GM23338 (cell line): ENCODE data around the gene GRM5. TPM values are rescaled to one million over a fixed set of nuclear protein-coding genes. Genes with fewer than 3 reads are reported as not detected.

ENCODE experiments used
- ATAC-seq: fragments of 200-7000 bp; cut with Tn5 transposase; 3 replicates; pipeline ENCODE4 v1.9.1; 2020
- DNase-seq: peaks from one replicate; pipeline ENCODE4 v3.0.0-alpha.2; 2015; ENCODE audit warnings: low spot score
- H2AFZ ChIP-seq: fragments of 200-600 bp; sonication (generic); 2 replicates; pipeline ENCODE4 v1.8.0; 2016; ENCODE audit warnings: antibody characterized with exemption, mild to moderate bottlenecking, moderate library complexity
- H3F3A ChIP-seq: fragments of 200-600 bp; sonication (generic); replicated peaks from 2 replicates; pipeline ENCODE4 v1.8.0; 2017; ENCODE audit warnings: antibody characterized with exemption, mixed run types, low read depth
- H3K27ac ChIP-seq: fragments of 200-600 bp; sonication (generic); 2 replicates; pipeline ENCODE4 v1.6.1; 2016; ENCODE audit warnings: low read depth
- H3K27me3 ChIP-seq: fragments of 200-600 bp; sonication (generic); 2 replicates; pipeline ENCODE4 v1.8.0; 2016; ENCODE audit warnings: mild to moderate bottlenecking, mixed run types, moderate library complexity; ENCODE audit not compliant: insufficient read depth
- H3K36me3 ChIP-seq: fragments of 200-600 bp; sonication (generic); 2 replicates; pipeline ENCODE4 v1.8.0; 2016; ENCODE audit warnings: mild to moderate bottlenecking; ENCODE audit not compliant: insufficient read depth
- H3K4me1 ChIP-seq: fragments of 200-600 bp; sonication (generic); 2 replicates; pipeline ENCODE4 v1.8.0; 2016; ENCODE audit warnings: mild to moderate bottlenecking, moderate library complexity; ENCODE audit not compliant: insufficient read depth
- H3K4me2 ChIP-seq: fragments of 200-600 bp; sonication (generic); 2 replicates; pipeline ENCODE4 v1.7.1; 2017; ENCODE audit warnings: mixed run types
- H3K4me3 ChIP-seq: fragments of 200-600 bp; sonication (generic); 2 replicates; pipeline ENCODE4 v1.6.1; 2016; ENCODE audit warnings: mixed run types
- H3K79me2 ChIP-seq: fragments of 200-600 bp; sonication (generic); replicated peaks from 2 replicates; pipeline ENCODE4 v1.8.0; 2017; ENCODE audit warnings: mild to moderate bottlenecking; ENCODE audit not compliant: insufficient read depth
- H3K9me2 ChIP-seq: fragments of 200-600 bp; sonication (generic); 2 replicates; pipeline ENCODE4 v1.8.0; 2017; ENCODE audit not compliant: insufficient read depth
- H4K20me1 ChIP-seq: fragments of 200-600 bp; sonication (generic); replicated peaks from 2 replicates; pipeline ENCODE4 v1.8.0; 2017; ENCODE audit warnings: mild to moderate bottlenecking; ENCODE audit not compliant: insufficient read depth
- H3K27ac Mint-ChIP-seq: 2 replicates; pipeline ENCODE4 v1.8.0; 2020; ENCODE audit warnings: inconsistent platforms, mild to moderate bottlenecking, moderate library complexity, mixed read lengths
- H3K27me3 Mint-ChIP-seq: 3 replicates; pipeline ENCODE4 v1.8.0; 2022; ENCODE audit warnings: low read depth, mild to moderate bottlenecking, moderate library complexity, mixed read lengths, inconsistent platforms; ENCODE audit not compliant: insufficient read depth, poor library complexity
- H3K36me3 Mint-ChIP-seq: 3 replicates; pipeline ENCODE4 v1.8.0; 2021; ENCODE audit warnings: low read depth, mild to moderate bottlenecking, inconsistent platforms, moderate library complexity, mixed read lengths
- H3K4me1 Mint-ChIP-seq: 3 replicates; pipeline ENCODE4 v1.8.0; 2020; ENCODE audit warnings: mild to moderate bottlenecking, inconsistent platforms, mixed read lengths
- H3K4me3 Mint-ChIP-seq: 3 replicates; pipeline ENCODE4 v1.8.0; 2021; ENCODE audit warnings: moderate library complexity, mild to moderate bottlenecking, inconsistent platforms, mixed read lengths
- H3K9me3 Mint-ChIP-seq: 3 replicates; pipeline ENCODE4 v1.8.0; 2020; ENCODE audit warnings: moderate library complexity, mild to moderate bottlenecking, inconsistent platforms, mixed read lengths
- CREB1 ChIP-seq: fragments of 250-450 bp; sonication (Bioruptor Pico); IDR thresholded peaks from 2 replicates; pipeline ENCODE4 v1.5.0; 2020; ENCODE audit warnings: low read depth, mild to moderate bottlenecking, moderate library complexity
- ETS1 ChIP-seq: IDR thresholded peaks from 2 replicates; pipeline ENCODE4 v1.6.1; 2016; ENCODE audit warnings: antibody characterized with exemption
- EZH2 ChIP-seq: fragments of 200-600 bp; sonication (generic); IDR thresholded peaks from one replicate; pipeline ENCODE4 v1.8.0; 2017; ENCODE audit warnings: antibody characterized with exemption, mild to moderate bottlenecking, low read depth; ENCODE audit not compliant: unreplicated experiment
- EZH2phosphoT487 ChIP-seq: fragments of 200-600 bp; sonication (generic); IDR thresholded peaks from one replicate; pipeline ENCODE4 v1.8.1; 2018; ENCODE audit warnings: antibody characterized with exemption; ENCODE audit not compliant: unreplicated experiment
- JUNB ChIP-seq: IDR thresholded peaks from one replicate; pipeline ENCODE4 v1.6.1; 2016; ENCODE audit warnings: antibody characterized with exemption; ENCODE audit not compliant: unreplicated experiment
- NANOG ChIP-seq: IDR thresholded peaks from 2 replicates; pipeline ENCODE4 v1.6.1; 2016; ENCODE audit warnings: antibody characterized with exemption, borderline replicate concordance
- POLR2AphosphoS5 ChIP-seq: IDR thresholded peaks from 2 replicates; pipeline ENCODE4 v1.6.1; 2016; ENCODE audit warnings: antibody characterized with exemption, low read depth
- STAT1 ChIP-seq: IDR thresholded peaks from one replicate; pipeline ENCODE4 v1.6.1; 2016; ENCODE audit warnings: antibody characterized with exemption; ENCODE audit not compliant: unreplicated experiment
- ZNF114 ChIP-seq: fragments of 250-450 bp; sonication (Bioruptor Pico); IDR thresholded peaks from 2 replicates; pipeline ENCODE4 v1.5.0; 2020; ENCODE audit warnings: mild to moderate bottlenecking, moderate library complexity
- ZNF331 ChIP-seq: fragments of 250-450 bp; sonication (Bioruptor Pico); IDR thresholded peaks from 2 replicates; pipeline ENCODE4 v1.5.0; 2020; ENCODE audit warnings: low read depth, mild to moderate bottlenecking, moderate library complexity
- ZNF462 ChIP-seq: fragments of 250-450 bp; sonication (Bioruptor Pico); IDR thresholded peaks from 2 replicates; pipeline ENCODE4 v1.5.0; 2020; ENCODE audit warnings: mild to moderate bottlenecking, moderate library complexity
- polyA plus RNA-seq: library from polyadenylated mRNA; unstranded; fragments of >200 nt; fragmentation: Nextera tagmentation; extraction: Ambion mirVana; gene quantifications from 2 replicates; pipeline ENCODE4 v1.2.1, GENCODE V29; 2016
- total RNA-seq: library from RNA; depleted of rRNA; stranded (reverse); fragments of >200 nt; shearing (Covaris generic); gene quantifications from 2 replicates; pipeline ENCODE4 v1.2.3, GENCODE V29; 2014
- TF ChIP-seq, protein P1 (sequence below), 2 experiments: fragments of 200-600 bp in 1 of 2; sonication (generic) in 1 of 2; conservative IDR thresholded peaks; 2 replicates each; pipeline versions ENCODE4 v1.5.1 to v1.6.1; 2016 to 2017; ENCODE audit warnings: antibody characterized with exemption in 2 of 2, low read depth in 2 of 2, mild to moderate bottlenecking in 2 of 2, moderate library complexity in 1 of 2
- TF ChIP-seq, protein P2 (sequence below): IDR thresholded peaks from one replicate; pipeline ENCODE4 v1.6.1; 2018; ENCODE audit warnings: antibody characterized with exemption; ENCODE audit not compliant: unreplicated experiment

Gene GRM5
- total and polyA plus RNA-seq, 2 experiments from 2014 or later, result 0.23 to 0.45 TPM

DNA sequence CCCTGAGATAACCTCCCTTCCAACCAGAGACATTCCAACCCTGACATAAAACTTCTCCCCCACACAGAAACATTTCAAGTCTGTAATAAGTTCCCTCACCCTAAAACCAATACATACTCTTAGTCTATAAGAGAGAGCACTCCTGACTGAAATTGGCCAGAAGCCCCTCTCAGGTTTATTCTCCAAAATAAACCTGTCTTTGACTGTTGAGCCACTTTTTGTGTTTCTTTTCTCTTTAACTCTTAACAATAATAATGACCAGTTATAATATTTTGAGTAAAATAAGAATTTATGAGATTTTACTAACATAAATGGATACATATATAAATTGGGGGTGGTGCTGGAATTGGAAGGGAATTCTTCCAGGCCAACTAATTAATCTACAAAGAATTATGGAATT, 93.6 kb downstream of the GRM5 start:
- Histone ChIP-seq H3K4me1 (no peaks in the 10 kb centered on the region), H3K36me3 (no peaks in the 10 kb centered on the region), H4K20me1 (no peaks in the 10 kb centered on the region), H3K4me2 (no peak overlapping the region), H3F3A (no peaks in the 10 kb centered on the region), H3K79me2 (no peaks in the 10 kb centered on the region), H3K9me2 (no peaks in the 10 kb centered on the region), H2AFZ (no peak overlapping the region), H3K27me3 (no peaks in the 10 kb centered on the region), H3K4me3 (no peak overlapping the region), H3K27ac (no peak overlapping the region)
- Mint-ChIP-seq H3K9me3 (peaks cover 11% of the 10 kb centered on the region), H3K4me1 (no peaks in the 10 kb centered on the region), H3K36me3 (peaks cover 7% of the 10 kb centered on the region; the same call in 2 of the 3 replicates), H3K4me3 (no peak overlapping the region), H3K27me3 (no peaks in the 10 kb centered on the region), H3K27ac (no peak overlapping the region)
- no peak for ATAC-seq
- DNase-seq, result no peak
- TF ChIP-seq, protein P1, sequence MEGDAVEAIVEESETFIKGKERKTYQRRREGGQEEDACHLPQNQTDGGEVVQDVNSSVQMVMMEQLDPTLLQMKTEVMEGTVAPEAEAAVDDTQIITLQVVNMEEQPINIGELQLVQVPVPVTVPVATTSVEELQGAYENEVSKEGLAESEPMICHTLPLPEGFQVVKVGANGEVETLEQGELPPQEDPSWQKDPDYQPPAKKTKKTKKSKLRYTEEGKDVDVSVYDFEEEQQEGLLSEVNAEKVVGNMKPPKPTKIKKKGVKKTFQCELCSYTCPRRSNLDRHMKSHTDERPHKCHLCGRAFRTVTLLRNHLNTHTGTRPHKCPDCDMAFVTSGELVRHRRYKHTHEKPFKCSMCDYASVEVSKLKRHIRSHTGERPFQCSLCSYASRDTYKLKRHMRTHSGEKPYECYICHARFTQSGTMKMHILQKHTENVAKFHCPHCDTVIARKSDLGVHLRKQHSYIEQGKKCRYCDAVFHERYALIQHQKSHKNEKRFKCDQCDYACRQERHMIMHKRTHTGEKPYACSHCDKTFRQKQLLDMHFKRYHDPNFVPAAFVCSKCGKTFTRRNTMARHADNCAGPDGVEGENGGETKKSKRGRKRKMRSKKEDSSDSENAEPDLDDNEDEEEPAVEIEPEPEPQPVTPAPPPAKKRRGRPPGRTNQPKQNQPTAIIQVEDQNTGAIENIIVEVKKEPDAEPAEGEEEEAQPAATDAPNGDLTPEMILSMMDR (conservative IDR thresholded peaks at IDR 0.05; ENCODE audit: low read depth in 2 of 2), result no peak
- no peak for TF ChIP-seq EZH2
- no peak for TF ChIP-seq NANOG
- no peak for TF ChIP-seq ETS1
- TF ChIP-seq CREB1 (CRISPR knock-in tag), result no peak
- no peak for TF ChIP-seq JUNB
- no peak for TF ChIP-seq ZNF462 (CRISPR knock-in tag)
- TF ChIP-seq STAT1, result no peak
- no peak for TF ChIP-seq ZNF114 (CRISPR knock-in tag)
- no peak for TF ChIP-seq ZNF331 (CRISPR knock-in tag)
- TF ChIP-seq, protein P2, sequence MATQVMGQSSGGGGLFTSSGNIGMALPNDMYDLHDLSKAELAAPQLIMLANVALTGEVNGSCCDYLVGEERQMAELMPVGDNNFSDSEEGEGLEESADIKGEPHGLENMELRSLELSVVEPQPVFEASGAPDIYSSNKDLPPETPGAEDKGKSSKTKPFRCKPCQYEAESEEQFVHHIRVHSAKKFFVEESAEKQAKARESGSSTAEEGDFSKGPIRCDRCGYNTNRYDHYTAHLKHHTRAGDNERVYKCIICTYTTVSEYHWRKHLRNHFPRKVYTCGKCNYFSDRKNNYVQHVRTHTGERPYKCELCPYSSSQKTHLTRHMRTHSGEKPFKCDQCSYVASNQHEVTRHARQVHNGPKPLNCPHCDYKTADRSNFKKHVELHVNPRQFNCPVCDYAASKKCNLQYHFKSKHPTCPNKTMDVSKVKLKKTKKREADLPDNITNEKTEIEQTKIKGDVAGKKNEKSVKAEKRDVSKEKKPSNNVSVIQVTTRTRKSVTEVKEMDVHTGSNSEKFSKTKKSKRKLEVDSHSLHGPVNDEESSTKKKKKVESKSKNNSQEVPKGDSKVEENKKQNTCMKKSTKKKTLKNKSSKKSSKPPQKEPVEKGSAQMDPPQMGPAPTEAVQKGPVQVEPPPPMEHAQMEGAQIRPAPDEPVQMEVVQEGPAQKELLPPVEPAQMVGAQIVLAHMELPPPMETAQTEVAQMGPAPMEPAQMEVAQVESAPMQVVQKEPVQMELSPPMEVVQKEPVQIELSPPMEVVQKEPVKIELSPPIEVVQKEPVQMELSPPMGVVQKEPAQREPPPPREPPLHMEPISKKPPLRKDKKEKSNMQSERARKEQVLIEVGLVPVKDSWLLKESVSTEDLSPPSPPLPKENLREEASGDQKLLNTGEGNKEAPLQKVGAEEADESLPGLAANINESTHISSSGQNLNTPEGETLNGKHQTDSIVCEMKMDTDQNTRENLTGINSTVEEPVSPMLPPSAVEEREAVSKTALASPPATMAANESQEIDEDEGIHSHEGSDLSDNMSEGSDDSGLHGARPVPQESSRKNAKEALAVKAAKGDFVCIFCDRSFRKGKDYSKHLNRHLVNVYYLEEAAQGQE, result no peak
- no peak for TF ChIP-seq EZH2phosphoT487
- TF ChIP-seq POLR2AphosphoS5, result no peak
